Measurements from ENCODE around the gene AKTIP. TPM values are rescaled to one million over a fixed set of nuclear protein-coding genes. Genes with fewer than 3 reads are reported as not detected.

AKTIP gene
- polyA plus RNA-seq, 1 donor from 2014 or later: 68.6 TPM

DNA sequence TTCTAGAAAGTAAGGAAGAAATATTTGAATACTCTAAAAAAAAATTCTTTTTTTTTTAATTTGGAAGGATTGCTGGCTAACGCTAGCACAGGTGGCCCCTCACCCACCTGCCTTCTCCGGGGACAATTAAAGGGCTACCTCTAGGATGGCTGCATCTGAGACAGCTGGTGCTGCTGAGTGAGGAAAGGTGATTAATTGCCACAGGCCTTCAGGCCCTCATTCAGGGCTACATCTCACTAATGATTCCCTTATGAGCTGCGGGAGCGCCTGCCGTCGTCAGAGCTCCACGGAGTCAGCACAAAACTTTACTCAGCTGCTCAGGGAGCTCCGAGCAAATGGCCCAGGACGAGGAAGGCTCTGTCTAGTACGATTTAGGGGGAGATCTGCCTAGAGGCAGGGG, 27.0 kb upstream of the AKTIP start:
- no peak overlapping the region for H2AFZ ChIP-seq (ENCODE audit: low read depth, low read length)
- no peak overlapping the region for H3K4me2 ChIP-seq (ENCODE audit: low read length)
- H3K79me2 ChIP-seq (replicated peaks; ENCODE audit: insufficient read depth, low read length): no peaks in the 10 kb centered on the region
- H3K4me3 ChIP-seq (ENCODE audit: low read length): no peak overlapping the region
- H3K9me3 ChIP-seq (ENCODE audit: low read length): no peaks in the 10 kb centered on the region
- H3K27me3 ChIP-seq (ENCODE audit: insufficient read depth, low read depth, low read length): no peaks in the 10 kb centered on the region
- H3K36me3 ChIP-seq (ENCODE audit: insufficient read depth, low read length): no peaks in the 10 kb centered on the region
- no peaks in the 10 kb centered on the region for H3F3A ChIP-seq (ENCODE audit: insufficient read depth, low read length, poor library complexity, severe bottlenecking)
- TF ChIP-seq TAF1 (IDR thresholded peaks at IDR 0.05; ENCODE audit: low read depth): no peak
- no peak for TF ChIP-seq RAD21 (conservative IDR thresholded peaks at IDR 0.05)
- H3K9ac ChIP-seq (ENCODE audit: low read length): no peak overlapping the region
- H3K9me2 ChIP-seq (ENCODE audit: insufficient read depth, low read length): no peaks in the 10 kb centered on the region
- H3K27ac ChIP-seq (ENCODE audit: low read length): no peak overlapping the region
- no peaks in the 10 kb centered on the region for H4K20me1 ChIP-seq (ENCODE audit: insufficient read depth)

DNA sequence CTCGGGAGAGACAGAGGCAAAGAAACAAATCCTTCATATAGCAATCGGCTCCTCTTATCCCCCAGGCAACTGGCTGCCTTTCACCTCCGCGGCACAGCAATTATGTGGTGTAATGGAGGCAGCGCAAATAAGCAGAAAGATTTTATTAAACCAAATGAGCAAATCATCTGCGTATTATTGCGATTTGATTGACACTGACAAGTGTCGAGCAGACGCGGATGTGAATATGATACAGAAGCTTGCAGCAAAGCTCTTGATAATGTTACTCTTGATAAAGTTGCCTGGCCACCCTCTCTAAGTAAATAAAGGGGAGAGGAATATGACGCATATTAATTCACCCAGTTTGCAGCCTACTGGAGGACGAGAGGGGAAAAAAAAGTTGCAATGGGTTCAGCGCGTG, 26.5 kb upstream of the AKTIP start:
- H3K4me2 ChIP-seq (ENCODE audit: low read length): peak overlapping the region; percentile 72
- H3F3A ChIP-seq (ENCODE audit: insufficient read depth, low read length, poor library complexity, severe bottlenecking): no peaks in the 10 kb centered on the region
- no peaks in the 10 kb centered on the region for H3K36me3 ChIP-seq (ENCODE audit: insufficient read depth, low read length)
- H3K9ac ChIP-seq (ENCODE audit: low read length): no peak overlapping the region
- peak overlapping the region; percentile 50 for H3K4me3 ChIP-seq (ENCODE audit: low read length)
- H2AFZ ChIP-seq (ENCODE audit: low read depth, low read length): no peak overlapping the region
- no peak overlapping the region for H3K27ac ChIP-seq (ENCODE audit: low read length)
- no peaks in the 10 kb centered on the region for H3K27me3 ChIP-seq (ENCODE audit: insufficient read depth, low read depth, low read length)
- H4K20me1 ChIP-seq (ENCODE audit: insufficient read depth): no peaks in the 10 kb centered on the region
- H3K9me3 ChIP-seq (ENCODE audit: low read length): no peaks in the 10 kb centered on the region
- no peaks in the 10 kb centered on the region for H3K9me2 ChIP-seq (ENCODE audit: insufficient read depth, low read length)
- no peaks in the 10 kb centered on the region for H3K79me2 ChIP-seq (replicated peaks; ENCODE audit: insufficient read depth, low read length)
- no peak for TF ChIP-seq MXI1 (conservative IDR thresholded peaks at IDR 0.05; ENCODE audit: poor library complexity, severe bottlenecking)
- TF ChIP-seq EP300 (conservative IDR thresholded peaks at IDR 0.05; ENCODE audit: poor library complexity, severe bottlenecking): peak; percentile 88
- no peak for TF ChIP-seq SMC3 (conservative IDR thresholded peaks at IDR 0.05; ENCODE audit: poor library complexity)
- TF ChIP-seq, protein P1, sequence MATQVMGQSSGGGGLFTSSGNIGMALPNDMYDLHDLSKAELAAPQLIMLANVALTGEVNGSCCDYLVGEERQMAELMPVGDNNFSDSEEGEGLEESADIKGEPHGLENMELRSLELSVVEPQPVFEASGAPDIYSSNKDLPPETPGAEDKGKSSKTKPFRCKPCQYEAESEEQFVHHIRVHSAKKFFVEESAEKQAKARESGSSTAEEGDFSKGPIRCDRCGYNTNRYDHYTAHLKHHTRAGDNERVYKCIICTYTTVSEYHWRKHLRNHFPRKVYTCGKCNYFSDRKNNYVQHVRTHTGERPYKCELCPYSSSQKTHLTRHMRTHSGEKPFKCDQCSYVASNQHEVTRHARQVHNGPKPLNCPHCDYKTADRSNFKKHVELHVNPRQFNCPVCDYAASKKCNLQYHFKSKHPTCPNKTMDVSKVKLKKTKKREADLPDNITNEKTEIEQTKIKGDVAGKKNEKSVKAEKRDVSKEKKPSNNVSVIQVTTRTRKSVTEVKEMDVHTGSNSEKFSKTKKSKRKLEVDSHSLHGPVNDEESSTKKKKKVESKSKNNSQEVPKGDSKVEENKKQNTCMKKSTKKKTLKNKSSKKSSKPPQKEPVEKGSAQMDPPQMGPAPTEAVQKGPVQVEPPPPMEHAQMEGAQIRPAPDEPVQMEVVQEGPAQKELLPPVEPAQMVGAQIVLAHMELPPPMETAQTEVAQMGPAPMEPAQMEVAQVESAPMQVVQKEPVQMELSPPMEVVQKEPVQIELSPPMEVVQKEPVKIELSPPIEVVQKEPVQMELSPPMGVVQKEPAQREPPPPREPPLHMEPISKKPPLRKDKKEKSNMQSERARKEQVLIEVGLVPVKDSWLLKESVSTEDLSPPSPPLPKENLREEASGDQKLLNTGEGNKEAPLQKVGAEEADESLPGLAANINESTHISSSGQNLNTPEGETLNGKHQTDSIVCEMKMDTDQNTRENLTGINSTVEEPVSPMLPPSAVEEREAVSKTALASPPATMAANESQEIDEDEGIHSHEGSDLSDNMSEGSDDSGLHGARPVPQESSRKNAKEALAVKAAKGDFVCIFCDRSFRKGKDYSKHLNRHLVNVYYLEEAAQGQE (IDR thresholded peaks at IDR 0.05; ENCODE audit: borderline replicate concordance): peak; percentile 49
- TF ChIP-seq, protein P2, sequence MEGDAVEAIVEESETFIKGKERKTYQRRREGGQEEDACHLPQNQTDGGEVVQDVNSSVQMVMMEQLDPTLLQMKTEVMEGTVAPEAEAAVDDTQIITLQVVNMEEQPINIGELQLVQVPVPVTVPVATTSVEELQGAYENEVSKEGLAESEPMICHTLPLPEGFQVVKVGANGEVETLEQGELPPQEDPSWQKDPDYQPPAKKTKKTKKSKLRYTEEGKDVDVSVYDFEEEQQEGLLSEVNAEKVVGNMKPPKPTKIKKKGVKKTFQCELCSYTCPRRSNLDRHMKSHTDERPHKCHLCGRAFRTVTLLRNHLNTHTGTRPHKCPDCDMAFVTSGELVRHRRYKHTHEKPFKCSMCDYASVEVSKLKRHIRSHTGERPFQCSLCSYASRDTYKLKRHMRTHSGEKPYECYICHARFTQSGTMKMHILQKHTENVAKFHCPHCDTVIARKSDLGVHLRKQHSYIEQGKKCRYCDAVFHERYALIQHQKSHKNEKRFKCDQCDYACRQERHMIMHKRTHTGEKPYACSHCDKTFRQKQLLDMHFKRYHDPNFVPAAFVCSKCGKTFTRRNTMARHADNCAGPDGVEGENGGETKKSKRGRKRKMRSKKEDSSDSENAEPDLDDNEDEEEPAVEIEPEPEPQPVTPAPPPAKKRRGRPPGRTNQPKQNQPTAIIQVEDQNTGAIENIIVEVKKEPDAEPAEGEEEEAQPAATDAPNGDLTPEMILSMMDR (IDR thresholded peaks at IDR 0.05; ENCODE audit: poor library complexity, severe bottlenecking): no peak
- peak; percentile 96 for TF ChIP-seq POLR2AphosphoS5 (IDR thresholded peaks at IDR 0.05)

- Histone ChIP-seq H3K9me2 (ENCODE audit: insufficient read depth, low read length) (no peaks in the 10 kb centered on the region), H3K9ac (ENCODE audit: low read length) (no peak overlapping the region), H4K20me1 (ENCODE audit: insufficient read depth) (no peaks in the 10 kb centered on the region), H3K27ac (ENCODE audit: low read length) (no peak overlapping the region), H3K9me3 (ENCODE audit: low read length) (no peaks in the 10 kb centered on the region), H3F3A (ENCODE audit: insufficient read depth, low read length, poor library complexity, severe bottlenecking) (no peaks in the 10 kb centered on the region), H3K27me3 (ENCODE audit: insufficient read depth, low read depth, low read length) (no peaks in the 10 kb centered on the region), H3K4me2 (ENCODE audit: low read length) (peak overlapping the region; percentile 72), H3K4me3 (ENCODE audit: low read length) (peak overlapping the region; percentile 50), H2AFZ (ENCODE audit: low read depth, low read length) (no peak overlapping the region), H3K36me3 (ENCODE audit: insufficient read depth, low read length) (no peaks in the 10 kb centered on the region), H3K79me2 (replicated peaks; ENCODE audit: insufficient read depth, low read length) (no peaks in the 10 kb centered on the region)
- no peak for TF ChIP-seq EP300 (conservative IDR thresholded peaks at IDR 0.05; ENCODE audit: poor library complexity, severe bottlenecking)
- TF ChIP-seq MXI1 (conservative IDR thresholded peaks at IDR 0.05; ENCODE audit: poor library complexity, severe bottlenecking): no peak
- no peak for TF ChIP-seq EZH2 (IDR thresholded peaks at IDR 0.05; ENCODE audit: borderline replicate concordance, insufficient read depth, low read length, poor library complexity, severe bottlenecking)
- TF ChIP-seq SMC3 (conservative IDR thresholded peaks at IDR 0.05; ENCODE audit: poor library complexity): no peak
- TF ChIP-seq, protein P1 (IDR thresholded peaks at IDR 0.05; ENCODE audit: borderline replicate concordance): no peak
- no peak for TF ChIP-seq TAF1 (IDR thresholded peaks at IDR 0.05; ENCODE audit: low read depth)
- TF ChIP-seq, protein P2 (IDR thresholded peaks at IDR 0.05; ENCODE audit: poor library complexity, severe bottlenecking): no peak
- TF ChIP-seq RAD21 (conservative IDR thresholded peaks at IDR 0.05): no peak
These were observed 25.8 kb upstream of the AKTIP start for GRCh38 chr16:53528797-53529196.

Data from neural cell (in vitro differentiated cells).